ENCODE results near the gene OMP.

The OMP gene

GRCh38 chr11:77108436-77108835 lies 5.8 kb downstream of the OMP start:
- FAIRE-seq, result no peak

GRCh38 chr11:77109236-77110019 lies 6.8 kb downstream of the OMP start:
- FAIRE-seq, result no peak

DNA sequence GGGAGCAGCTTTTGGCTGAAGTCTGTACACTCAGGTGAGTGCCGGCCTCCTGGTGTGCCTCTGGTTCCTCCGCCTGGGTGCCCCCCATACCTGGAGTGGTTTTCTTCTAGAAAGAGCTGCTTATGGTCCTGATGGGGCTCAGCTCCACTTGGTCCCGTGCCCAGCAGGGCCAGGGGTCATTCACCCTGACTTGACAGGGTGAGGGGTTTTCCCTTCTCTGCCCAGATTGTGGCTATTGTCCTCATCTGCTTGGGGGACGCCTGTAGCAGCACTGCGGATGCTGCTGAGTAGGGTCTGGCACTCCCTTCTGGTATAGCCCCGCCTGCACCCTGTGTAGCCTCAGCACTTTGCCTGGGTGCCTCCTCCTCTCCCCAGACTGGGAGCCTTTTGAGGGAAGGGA lies 8.2 kb downstream of the OMP start:
- FAIRE-seq, result no peak

DNA sequence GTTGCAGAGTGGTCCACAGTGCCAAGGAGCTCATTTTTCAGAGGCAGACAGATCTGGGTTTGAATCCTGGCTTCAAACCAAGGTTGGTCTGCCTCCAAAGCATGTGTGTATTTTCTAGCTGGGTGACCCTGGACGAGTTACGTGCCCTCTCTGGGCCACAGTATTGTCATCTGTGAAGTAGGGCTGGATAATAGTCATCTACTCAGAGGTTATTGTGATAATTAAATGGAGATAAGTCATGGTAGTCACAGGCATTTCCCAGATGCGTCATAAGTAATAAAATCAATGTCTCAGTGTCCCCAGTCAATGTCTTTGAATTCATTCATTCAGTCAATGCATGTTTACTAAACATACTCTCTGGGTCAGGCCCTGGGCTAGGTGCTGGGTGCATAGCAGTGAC lies 8.6 kb downstream of the OMP start:
- no peak for FAIRE-seq

DNA sequence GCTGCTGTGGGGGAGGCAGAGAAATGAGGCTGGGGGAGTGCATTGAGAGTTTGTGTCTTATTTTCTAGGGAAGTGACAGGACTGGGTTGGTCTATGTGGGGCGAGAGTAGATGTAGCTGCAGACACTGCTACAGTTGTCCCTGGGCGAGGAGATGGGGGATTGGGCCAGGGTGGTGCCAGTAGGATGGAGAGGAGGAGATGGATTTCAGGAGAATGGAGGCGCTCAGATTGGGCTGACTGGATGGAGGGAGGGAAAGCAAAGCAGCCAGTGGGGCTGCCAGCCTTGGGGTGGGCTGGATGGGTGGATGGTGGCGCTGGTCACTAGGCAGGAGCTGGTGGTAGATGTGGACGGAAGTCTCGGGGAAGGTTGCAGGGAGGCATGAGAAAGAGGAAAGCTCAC lies 9.3 kb downstream of the OMP start:
- no peak for FAIRE-seq

- no peak for FAIRE-seq
These were observed 10.2 kb downstream of the OMP start for GRCh38 chr11:77112641-77113381.

GRCh38 chr11:77113382-77114088 lies 10.9 kb downstream of the OMP start:
- no peak for FAIRE-seq

GRCh38 chr11:77114089-77114463 lies 11.4 kb downstream of the OMP start:
- FAIRE-seq, result no peak

DNA sequence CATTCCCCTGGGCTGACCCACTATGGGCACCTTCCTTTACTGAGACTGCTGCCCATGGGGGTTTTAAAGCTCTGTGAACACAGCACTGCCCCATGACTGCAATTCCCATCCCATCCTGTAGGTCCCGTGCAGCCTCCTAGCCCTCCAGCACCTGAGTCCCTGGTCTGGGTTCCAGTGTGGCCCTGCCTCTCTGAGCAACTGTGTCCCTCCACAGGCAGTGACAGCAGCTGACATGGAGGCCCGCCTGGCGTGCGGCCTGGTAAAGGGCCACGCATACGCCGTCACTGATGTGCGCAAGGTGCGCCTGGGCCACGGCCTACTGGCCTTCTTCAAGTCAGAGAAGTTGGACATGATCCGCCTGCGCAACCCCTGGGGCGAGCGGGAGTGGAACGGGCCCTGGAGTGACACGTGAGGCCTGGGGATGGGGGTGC lies 12.6 kb downstream of the OMP start:
- no peak for FAIRE-seq

GRCh38 chr11:77115956-77116355 lies 13.3 kb downstream of the OMP start:
- no peak for FAIRE-seq

- no peak for FAIRE-seq
These were observed 14.9 kb downstream of the OMP start for GRCh38 chr11:77117492-77117891.

- FAIRE-seq, result no peak
These were observed 15.4 kb downstream of the OMP start for GRCh38 chr11:77118086-77118485.

DNA sequence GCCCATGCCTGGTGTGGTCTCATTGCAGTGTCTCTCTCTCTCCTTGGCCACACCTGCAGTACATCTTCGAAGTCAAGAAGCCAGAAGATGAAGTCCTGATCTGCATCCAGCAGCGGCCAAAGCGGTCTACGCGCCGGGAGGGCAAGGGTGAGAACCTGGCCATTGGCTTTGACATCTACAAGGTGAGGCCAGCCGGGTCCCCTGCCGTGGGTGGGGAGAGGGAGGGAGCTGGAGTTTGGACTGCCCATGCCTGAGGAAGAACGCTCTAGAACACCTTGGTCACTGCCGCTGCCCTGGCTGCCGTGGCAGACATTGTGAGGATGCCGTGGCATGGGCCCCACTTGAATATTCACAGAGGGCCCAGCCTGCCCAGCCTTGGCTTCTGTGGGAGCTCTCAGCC lies 16.3 kb downstream of the OMP start:
- FAIRE-seq, result no peak

DNA sequence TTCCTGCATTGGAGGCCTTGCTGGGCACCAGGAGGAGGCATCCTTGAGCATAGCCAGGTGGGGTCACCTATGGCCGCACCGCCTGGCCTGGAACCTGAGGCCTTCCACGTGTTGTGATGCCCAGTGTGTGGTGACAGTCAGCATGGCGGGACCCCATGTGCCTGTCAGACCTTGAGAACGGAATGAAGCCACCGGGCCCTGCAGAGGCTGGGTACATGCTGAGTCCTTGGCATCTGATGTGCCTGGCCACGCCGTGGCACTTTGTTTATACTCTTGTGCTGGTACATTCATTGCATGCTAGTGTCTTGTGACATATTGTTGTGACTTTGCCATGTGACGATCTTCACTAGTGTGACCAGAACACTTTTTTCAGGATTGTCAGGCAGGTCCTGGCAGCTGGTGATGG lies 16.9 kb downstream of the OMP start:
- no peak for FAIRE-seq

DNA sequence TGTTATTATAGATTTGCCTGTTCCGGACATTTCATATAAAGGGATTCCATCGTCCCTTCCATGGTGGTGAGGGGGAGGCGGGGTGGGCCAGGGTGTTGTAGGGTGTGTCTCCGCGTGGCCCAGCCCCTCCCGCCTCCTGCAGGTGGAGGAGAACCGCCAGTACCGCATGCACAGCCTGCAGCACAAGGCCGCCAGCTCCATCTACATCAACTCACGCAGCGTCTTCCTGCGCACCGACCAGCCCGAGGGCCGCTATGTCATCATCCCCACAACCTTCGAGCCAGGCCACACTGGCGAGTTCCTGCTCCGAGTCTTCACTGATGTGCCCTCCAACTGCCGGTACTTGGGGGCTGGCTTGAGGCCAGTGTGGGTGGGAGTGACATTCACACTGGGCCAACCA lies 17.9 kb downstream of the OMP start:
- no peak for FAIRE-seq

DNA sequence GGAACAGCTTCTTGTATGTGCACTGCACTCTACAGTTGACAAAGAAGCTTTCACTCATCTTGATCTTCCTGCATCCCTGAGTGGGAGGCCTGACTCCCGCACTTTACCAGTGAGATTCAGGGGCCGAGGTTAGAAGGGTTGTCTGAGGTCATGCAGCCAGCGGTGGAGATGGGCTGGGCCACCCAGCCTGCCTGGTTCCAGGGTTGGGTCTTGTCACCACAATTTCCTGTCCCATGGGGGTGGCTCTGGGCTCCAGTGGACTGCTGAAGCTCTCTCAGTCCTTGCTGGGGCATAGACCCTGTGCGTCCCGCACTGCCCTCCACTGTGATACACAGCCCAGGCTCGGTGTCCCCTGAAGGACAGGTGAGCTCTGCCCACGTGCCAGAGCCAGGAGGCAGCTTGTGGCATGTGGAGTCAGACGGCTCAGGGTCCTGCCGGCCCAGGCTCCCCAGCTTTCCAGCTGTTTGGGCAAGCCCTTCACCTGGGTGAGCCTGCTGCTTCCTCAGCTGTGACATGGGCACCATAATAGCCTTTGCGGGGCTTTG lies 18.5 kb downstream of the OMP start:
- no peak for FAIRE-seq

- FAIRE-seq, result no peak
These were observed 19.4 kb downstream of the OMP start for GRCh38 chr11:77121876-77122575.

- FAIRE-seq, result no peak
These were observed 20.1 kb downstream of the OMP start for GRCh38 chr11:77122576-77123212.

- FAIRE-seq, result no peak
These were observed 21.0 kb downstream of the OMP start for GRCh38 chr11:77123591-77123990.

DNA sequence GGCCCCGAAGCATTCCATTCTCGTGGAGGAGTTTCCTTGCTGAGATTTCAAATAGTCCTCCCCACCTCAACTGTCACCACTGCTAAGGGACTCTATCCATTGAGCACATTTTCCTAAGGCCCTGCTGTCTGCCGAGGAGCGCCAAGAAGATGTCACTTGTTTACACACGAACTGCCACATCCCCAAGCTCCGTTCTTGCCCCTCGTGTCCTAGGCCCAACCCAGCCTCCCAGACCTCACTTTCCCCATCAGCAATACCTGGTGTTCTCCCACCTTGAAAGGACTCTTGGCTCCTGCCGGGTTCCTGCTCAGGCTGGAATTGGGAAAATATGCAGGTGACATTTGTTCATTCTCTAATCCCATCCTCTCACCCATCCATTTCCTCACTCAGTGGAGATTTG lies 21.4 kb downstream of the OMP start:
- no peak for FAIRE-seq

- no peak for FAIRE-seq
These were observed 21.8 kb downstream of the OMP start for GRCh38 chr11:77124488-77124887.

DNA sequence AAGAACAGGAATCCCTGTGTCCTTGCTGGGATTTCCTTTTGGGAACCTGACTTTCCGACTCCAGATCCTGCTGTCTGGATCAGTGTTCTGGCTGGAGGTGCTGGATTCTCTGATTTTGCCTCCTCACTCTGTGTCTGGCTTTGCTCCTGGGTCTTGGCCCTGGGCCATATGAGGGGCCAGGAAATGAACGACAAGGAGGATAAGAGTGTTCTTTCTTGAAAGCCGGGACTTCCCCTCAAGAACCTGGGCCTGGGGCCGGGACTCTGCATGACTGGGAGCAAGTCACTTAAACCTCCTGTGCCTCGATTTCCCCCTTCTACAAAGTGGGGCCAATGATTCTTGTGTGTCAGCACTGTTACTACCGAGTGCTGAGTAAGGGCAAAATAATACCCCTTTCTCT lies 22.6 kb downstream of the OMP start:
- FAIRE-seq, result no peak

All from colon (tissue), 2 donors.